ENCODE measurements around the gene NUDT4B. TPM values are rescaled to one million over a fixed set of nuclear protein-coding genes. Genes with fewer than 3 reads are reported as not detected.
"Not testable (repeated sequence)": the region's sequence is repeated elsewhere in the genome, so short reads cannot be mapped to it uniquely, and the experiment has no call there.

NUDT4B gene
- total RNA-seq, 1 experiment from 2014 or later: 26.8 TPM

- in situ Hi-C loops (cut with HindIII; ENCODE audit: low pct_unique_long_range_greater_than_20kb, low sequenced_read_pairs); DNase-seq (ENCODE audit: low read depth, low spot score): not testable (repeated sequence)
Measured at GRCh38 chr1:148769495-148769894, 20.9 kb downstream of the NUDT4B start.

- in situ Hi-C loops (cut with HindIII; ENCODE audit: low pct_unique_long_range_greater_than_20kb, low sequenced_read_pairs): not testable (repeated sequence)
Measured at GRCh38 chr1:148773690-148774089, 25.1 kb downstream of the NUDT4B start.

GRCh38 chr1:148774102-148774501, 25.5 kb downstream of the NUDT4B start:
- in situ Hi-C loops (cut with HindIII; ENCODE audit: low pct_unique_long_range_greater_than_20kb, low sequenced_read_pairs): not testable (repeated sequence)

More at GRCh38 chr1:148773690-148774089, 25.1 kb downstream of the NUDT4B start:
- not testable (repeated sequence) for DNase-seq (ENCODE audit: low read depth, low spot score)

GRCh38 chr1:148775263-148775662, 26.7 kb downstream of the NUDT4B start:
- DNase-seq (ENCODE audit: low read depth, low spot score); in situ Hi-C loops (cut with HindIII; ENCODE audit: low pct_unique_long_range_greater_than_20kb, low sequenced_read_pairs): not testable (repeated sequence)

More at GRCh38 chr1:148774102-148774501, 25.5 kb downstream of the NUDT4B start:
- not testable (repeated sequence) for DNase-seq (ENCODE audit: low read depth, low spot score)

- in situ Hi-C loops (cut with HindIII; ENCODE audit: low pct_unique_long_range_greater_than_20kb, low sequenced_read_pairs); DNase-seq (ENCODE audit: low read depth, low spot score): not testable (repeated sequence)
Measured at GRCh38 chr1:148777649-148778048, 29.1 kb downstream of the NUDT4B start.

GRCh38 chr1:148780404-148780803, 31.8 kb downstream of the NUDT4B start:
- DNase-seq (ENCODE audit: low read depth, low spot score); in situ Hi-C loops (cut with HindIII; ENCODE audit: low pct_unique_long_range_greater_than_20kb, low sequenced_read_pairs): not testable (repeated sequence)

GRCh38 chr1:148791543-148792099, 43.0 kb downstream of the NUDT4B start:
- not testable (repeated sequence) for DNase-seq (ENCODE audit: low read depth, low spot score)

GRCh38 chr1:148793762-148794332, 45.3 kb downstream of the NUDT4B start:
- in situ Hi-C loops (cut with HindIII; ENCODE audit: low pct_unique_long_range_greater_than_20kb, low sequenced_read_pairs); DNase-seq (ENCODE audit: low read depth, low spot score): not testable (repeated sequence)

More at GRCh38 chr1:148791543-148792099, 43.0 kb downstream of the NUDT4B start:
- in situ Hi-C loops (cut with HindIII; ENCODE audit: low pct_unique_long_range_greater_than_20kb, low sequenced_read_pairs): not testable (repeated sequence)

Small RNA genes lying within 50 kb of the gene (small RNA-seq; reads per million reads assigned to genes)
- 0 reads per million in 2 experiments for gene RNU6-1171P

Other genes starting within 250 kb of the NUDT4B start
- 17.7 and 22.1 TPM in 2 replicates for gene NBPF14, start 152.8 kb upstream of the NUDT4B start, total RNA-seq (2014; rRNA removed; shearing (Covaris generic))
- 31.3 and 31.7 TPM in 2 replicates for gene PDE4DIP, start 95.7 kb downstream of the NUDT4B start, total RNA-seq (2014; rRNA removed; shearing (Covaris generic))